Nucleus accumbens (tissue), 56 donors: ENCODE results near the gene EVC.
"Not testable (repeated sequence)": the region's sequence is repeated elsewhere in the genome, so short reads cannot be mapped to it uniquely, and the experiment has no call there.

Source experiments
- DNase-seq, 56 donors: peaks; one replicate each; lab custom pipeline; 2025; lab: John Stamatoyannopoulos, UW

Gene EVC

GRCh38 chr4:5828005-5828391 lies 117.0 kb downstream of the EVC start:
- no peak for DNase-seq

GRCh38 chr4:5836943-5837342 lies 125.9 kb downstream of the EVC start:
- DNase-seq, result no peak

DNA sequence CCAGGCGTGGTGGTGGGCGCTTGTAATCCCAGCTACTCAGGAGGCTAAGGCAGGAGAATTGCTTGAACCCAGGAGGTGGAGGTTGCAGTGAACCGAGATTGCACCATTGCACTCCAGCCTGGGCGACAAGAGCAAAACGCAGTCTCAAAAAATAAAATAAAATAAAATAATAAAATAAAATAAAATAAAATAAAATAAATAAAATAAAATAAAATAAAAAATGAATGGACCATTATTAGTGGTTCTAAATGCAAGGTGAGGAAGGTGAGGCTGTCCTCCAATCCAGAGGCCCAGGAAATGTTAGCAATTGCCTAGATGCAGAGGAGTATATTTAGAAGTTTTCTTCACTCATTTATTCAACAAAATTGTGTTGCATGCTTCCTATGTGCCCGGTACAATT lies 126.5 kb downstream of the EVC start:
- not testable (repeated sequence) for DNase-seq

GRCh38 chr4:5839332-5839731 lies 128.3 kb downstream of the EVC start:
- no peak for DNase-seq

DNA sequence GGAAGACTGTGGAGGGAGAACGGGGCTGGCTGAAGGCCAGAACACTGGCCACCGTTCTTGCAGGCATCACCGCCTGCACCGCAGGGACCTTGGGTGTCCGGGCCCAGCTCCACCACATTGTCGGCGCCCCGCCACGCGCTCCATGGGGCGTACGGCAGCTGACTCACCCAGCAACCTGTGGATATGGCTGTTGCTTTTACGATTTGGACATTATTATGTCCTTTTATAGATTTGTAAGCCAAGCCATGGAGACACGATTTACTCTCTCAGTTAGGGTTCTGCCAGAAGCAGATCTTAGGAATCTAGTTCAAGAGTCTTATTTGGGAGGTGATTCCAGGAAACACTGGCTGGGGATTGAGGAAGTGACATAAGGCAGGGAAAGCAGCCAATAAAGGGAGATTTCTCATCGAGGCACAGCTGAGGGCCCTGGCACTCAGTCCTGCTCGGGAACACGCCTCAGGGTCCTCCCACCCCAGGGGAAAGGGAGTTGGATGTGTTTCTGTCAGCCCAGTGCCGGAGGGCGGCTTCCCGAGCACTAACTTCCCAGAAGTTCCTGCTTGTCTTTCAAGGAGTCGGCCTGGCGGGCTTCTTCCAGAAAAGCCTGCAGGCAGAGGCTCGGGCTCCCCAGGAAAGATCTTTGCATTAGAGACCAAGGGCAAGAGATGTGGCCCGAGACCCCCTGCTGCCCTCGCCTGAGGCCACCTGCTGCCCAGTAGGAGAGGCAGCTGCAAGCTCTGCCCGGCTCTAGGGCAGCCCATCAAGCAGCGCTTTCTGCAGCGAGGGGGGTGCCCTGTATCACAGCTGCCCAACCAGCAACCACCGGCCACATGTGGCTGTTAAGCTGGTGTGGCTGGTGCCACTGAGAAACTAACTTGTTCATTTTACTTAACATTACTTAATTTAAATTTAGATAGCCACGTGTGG lies 129.0 kb downstream of the EVC start:
- peak in 3 of 56 donors; percentile 7 to 34 (median 13) for DNase-seq

DNA sequence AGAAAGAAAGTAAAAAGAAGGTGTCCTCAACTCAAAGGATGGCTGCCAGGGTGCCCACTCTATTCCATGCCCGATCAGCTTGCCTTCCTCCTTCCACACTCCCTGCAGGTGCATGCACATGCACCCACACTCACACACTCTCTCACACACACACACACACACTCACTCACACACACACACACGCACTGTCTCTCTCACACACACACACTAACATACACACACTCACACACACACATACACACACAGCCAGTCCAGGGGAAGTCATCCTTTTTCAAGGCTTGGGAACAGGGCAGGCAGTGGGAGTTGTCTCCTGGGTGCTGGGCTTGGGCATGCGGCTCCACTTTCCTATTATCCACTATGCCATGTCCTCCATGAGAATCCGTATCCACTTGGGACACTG lies 131.5 kb downstream of the EVC start:
- DNase-seq, result no peak

- no peak for DNase-seq
Observed at GRCh38 chr4:5843573-5844530, 132.9 kb downstream of the EVC start.

- DNase-seq, result no peak
Observed at GRCh38 chr4:5845035-5845905, 134.3 kb downstream of the EVC start.

GRCh38 chr4:5851637-5852301 lies 140.8 kb downstream of the EVC start:
- DNase-seq, result no peak

- no peak for DNase-seq
Observed at GRCh38 chr4:5852523-5853202, 141.7 kb downstream of the EVC start.

GRCh38 chr4:5854929-5855328 lies 143.9 kb downstream of the EVC start:
- no peak for DNase-seq

DNA sequence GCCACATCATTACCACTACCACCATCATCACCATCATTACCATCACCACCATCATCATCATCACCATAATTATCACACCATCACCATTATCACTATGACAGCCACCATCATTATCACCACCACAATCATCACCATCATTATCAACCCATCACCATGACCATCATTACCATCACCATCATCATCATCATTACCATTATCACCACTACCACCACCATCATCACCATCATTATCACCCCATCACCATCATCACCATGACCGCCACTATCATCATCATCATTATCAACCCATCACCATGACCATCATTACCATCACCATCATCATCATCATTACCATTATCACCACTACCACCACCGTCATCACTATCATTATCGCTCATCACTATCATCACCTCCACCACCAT lies 145.4 kb downstream of the EVC start:
- not testable (repeated sequence) for DNase-seq

- no peak for DNase-seq
Observed at GRCh38 chr4:5857199-5857598, 146.2 kb downstream of the EVC start.

DNA sequence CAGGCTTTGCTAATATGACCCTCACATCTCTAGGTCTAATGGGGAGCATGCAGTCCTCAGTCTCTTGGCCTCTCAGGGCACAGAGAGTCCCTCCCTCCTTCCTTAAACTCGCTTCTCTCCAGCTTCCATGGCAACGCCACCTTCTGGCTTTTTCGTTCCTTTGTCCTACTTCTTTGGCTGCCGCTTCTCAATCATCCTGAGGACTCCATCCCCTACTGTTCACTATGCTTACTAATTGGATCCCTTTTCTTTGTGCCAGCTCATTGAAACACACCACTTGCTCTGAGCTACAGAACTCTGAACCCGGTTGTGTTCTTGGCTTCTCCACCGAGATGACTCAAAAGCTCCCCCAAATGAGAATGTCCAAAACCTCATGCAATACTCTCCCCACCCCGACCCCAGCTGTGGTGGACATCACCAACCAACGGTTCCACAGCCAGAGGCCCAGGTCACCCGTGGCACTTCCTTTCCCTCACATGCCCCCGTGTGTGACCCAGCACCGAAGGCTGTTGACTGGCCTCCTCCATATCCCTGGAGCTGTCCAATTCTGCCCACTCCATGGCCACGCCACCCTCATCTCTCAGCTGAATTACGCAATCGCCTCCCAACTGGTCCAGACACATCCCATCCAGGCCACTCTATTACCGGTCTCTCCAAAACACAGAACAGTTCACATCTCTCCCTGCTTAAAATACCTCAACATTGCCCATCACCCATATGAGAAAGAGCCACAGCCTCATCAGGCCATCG lies 147.2 kb downstream of the EVC start:
- peak in 17 of 56 donors; percentile 15 to 47 (median 28) for DNase-seq

GRCh38 chr4:5863461-5864113 lies 152.6 kb downstream of the EVC start:
- peak in 20 of 56 donors; percentile 12 to 63 (median 36) for DNase-seq
